Measurements from ENCODE around the gene EPS8L2.

- TF ChIP-seq POLR2A (IDR thresholded peaks at IDR 0.05; ENCODE audit: low read depth, low read length), result no peak
- TF ChIP-seq, protein P1, sequence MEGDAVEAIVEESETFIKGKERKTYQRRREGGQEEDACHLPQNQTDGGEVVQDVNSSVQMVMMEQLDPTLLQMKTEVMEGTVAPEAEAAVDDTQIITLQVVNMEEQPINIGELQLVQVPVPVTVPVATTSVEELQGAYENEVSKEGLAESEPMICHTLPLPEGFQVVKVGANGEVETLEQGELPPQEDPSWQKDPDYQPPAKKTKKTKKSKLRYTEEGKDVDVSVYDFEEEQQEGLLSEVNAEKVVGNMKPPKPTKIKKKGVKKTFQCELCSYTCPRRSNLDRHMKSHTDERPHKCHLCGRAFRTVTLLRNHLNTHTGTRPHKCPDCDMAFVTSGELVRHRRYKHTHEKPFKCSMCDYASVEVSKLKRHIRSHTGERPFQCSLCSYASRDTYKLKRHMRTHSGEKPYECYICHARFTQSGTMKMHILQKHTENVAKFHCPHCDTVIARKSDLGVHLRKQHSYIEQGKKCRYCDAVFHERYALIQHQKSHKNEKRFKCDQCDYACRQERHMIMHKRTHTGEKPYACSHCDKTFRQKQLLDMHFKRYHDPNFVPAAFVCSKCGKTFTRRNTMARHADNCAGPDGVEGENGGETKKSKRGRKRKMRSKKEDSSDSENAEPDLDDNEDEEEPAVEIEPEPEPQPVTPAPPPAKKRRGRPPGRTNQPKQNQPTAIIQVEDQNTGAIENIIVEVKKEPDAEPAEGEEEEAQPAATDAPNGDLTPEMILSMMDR (conservative IDR thresholded peaks at IDR 0.05; ENCODE audit: low read depth, low read length), result no peak
- no peak for TF ChIP-seq SMC3 (IDR thresholded peaks at IDR 0.05; ENCODE audit: low read depth, low read length)
- TF ChIP-seq, protein P2, sequence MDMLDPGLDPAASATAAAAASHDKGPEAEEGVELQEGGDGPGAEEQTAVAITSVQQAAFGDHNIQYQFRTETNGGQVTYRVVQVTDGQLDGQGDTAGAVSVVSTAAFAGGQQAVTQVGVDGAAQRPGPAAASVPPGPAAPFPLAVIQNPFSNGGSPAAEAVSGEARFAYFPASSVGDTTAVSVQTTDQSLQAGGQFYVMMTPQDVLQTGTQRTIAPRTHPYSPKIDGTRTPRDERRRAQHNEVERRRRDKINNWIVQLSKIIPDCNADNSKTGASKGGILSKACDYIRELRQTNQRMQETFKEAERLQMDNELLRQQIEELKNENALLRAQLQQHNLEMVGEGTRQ (IDR thresholded peaks at IDR 0.05; ENCODE audit: low read depth, low read length), result peak; percentile 38; the same call in 1 of the 2 replicates
- TF ChIP-seq MAFK (IDR thresholded peaks at IDR 0.05; ENCODE audit: low read depth, low read length), result no peak
Measured at GRCh38 chr11:694563-695287, 11.3 kb upstream of the EPS8L2 start, which contains the start of gene DEAF1.
